HG03571 (cell line): ENCODE results near the gene FMN2.

Source experiments
- ATAC-seq: cut with Tn5 transposase; IDR thresholded peaks from one replicate; pipeline ENCODE4 v1.9.1; 2021; ENCODE audit not compliant: unreplicated experiment

FMN2 gene

GRCh38 chr1:240349695-240350094, 258.0 kb downstream of the FMN2 start:
- ATAC-seq, result no peak

- ATAC-seq, result no peak
Measured at GRCh38 chr1:240350910-240351331, 259.2 kb downstream of the FMN2 start.

- no peak for ATAC-seq
Measured at GRCh38 chr1:240351690-240352089, 260.0 kb downstream of the FMN2 start.

GRCh38 chr1:240352769-240353168, 261.1 kb downstream of the FMN2 start:
- ATAC-seq, result no peak

GRCh38 chr1:240356568-240356967, 264.9 kb downstream of the FMN2 start:
- ATAC-seq, result no peak

- ATAC-seq, result no peak
Measured at GRCh38 chr1:240362046-240362445, 270.4 kb downstream of the FMN2 start.

- no peak for ATAC-seq
Measured at GRCh38 chr1:240362826-240363225, 271.1 kb downstream of the FMN2 start.

- no peak for ATAC-seq
Measured at GRCh38 chr1:240363315-240363714, 271.6 kb downstream of the FMN2 start.

GRCh38 chr1:240363914-240364313, 272.2 kb downstream of the FMN2 start:
- no peak for ATAC-seq

- no peak for ATAC-seq
Measured at GRCh38 chr1:240366636-240367035, 275.0 kb downstream of the FMN2 start.

- ATAC-seq, result no peak
Measured at GRCh38 chr1:240385551-240385950, 293.9 kb downstream of the FMN2 start.

- no peak for ATAC-seq
Measured at GRCh38 chr1:240385985-240386978, 294.6 kb downstream of the FMN2 start.

GRCh38 chr1:240387051-240387450, 295.4 kb downstream of the FMN2 start:
- ATAC-seq, result no peak

- ATAC-seq, result no peak
Measured at GRCh38 chr1:240391660-240392260, 300.1 kb downstream of the FMN2 start.

GRCh38 chr1:240394353-240394752, 302.7 kb downstream of the FMN2 start:
- ATAC-seq, result no peak

- ATAC-seq, result no peak
Measured at GRCh38 chr1:240395336-240395735, 303.7 kb downstream of the FMN2 start.

GRCh38 chr1:240399381-240399780, 307.7 kb downstream of the FMN2 start:
- no peak for ATAC-seq

- no peak for ATAC-seq
Measured at GRCh38 chr1:240401731-240402130, 310.0 kb downstream of the FMN2 start.

GRCh38 chr1:240402326-240402725, 310.6 kb downstream of the FMN2 start:
- ATAC-seq, result no peak

- ATAC-seq, result no peak
Measured at GRCh38 chr1:240404286-240404685, 312.6 kb downstream of the FMN2 start.

- ATAC-seq, result no peak
Measured at GRCh38 chr1:240405751-240406150, 314.1 kb downstream of the FMN2 start.

GRCh38 chr1:240407407-240407806, 315.7 kb downstream of the FMN2 start:
- no peak for ATAC-seq
